Astrocyte of the spinal cord (primary cell): ENCODE data around the gene IL32.
"Not testable (repeated sequence)": the region's sequence is repeated elsewhere in the genome, so short reads cannot be mapped to it uniquely, and the experiment has no call there.

Experiments
- DNase-seq: peaks from one replicate; pipeline ENCODE4 v3.0.0; 2011; ENCODE audit warnings: low read depth, low spot score
- H3K4me3 ChIP-seq: 2 replicates; pipeline ENCODE4 v1.5.1; 2011; ENCODE audit warnings: low read depth, mild to moderate bottlenecking, low read length, moderate library complexity
- CTCF ChIP-seq: IDR thresholded peaks from 2 replicates; pipeline ENCODE4 v1.5.1; 2012; ENCODE audit warnings: low read depth, mild to moderate bottlenecking, low read length, inconsistent platforms
- in situ Hi-C: cut with HindIII; loops from 2 replicates; pipeline ENCODE4 v1.10.0; 2017; ENCODE audit warnings: low sequenced_read_pairs

The IL32 gene

GRCh38 chr16:3068487-3068886 lies 3.0 kb downstream of the IL32 start:
- DNase-seq: no peak
- H3K4me3 ChIP-seq: no peak overlapping the region
- TF ChIP-seq CTCF: no peak
- in situ Hi-C loops: no loop called here

GRCh38 chr16:3069146-3069545 lies 3.7 kb downstream of the IL32 start:
- in situ Hi-C loops, H3K4me3 ChIP-seq, DNase-seq: not testable (repeated sequence)

- no peak overlapping the region for H3K4me3 ChIP-seq
- DNase-seq: no peak
- in situ Hi-C loops: no loop called here
- no peak for TF ChIP-seq CTCF
These were observed 5.2 kb downstream of the IL32 start for GRCh38 chr16:3070608-3071111.

- no peak for DNase-seq
- in situ Hi-C loops: no loop called here
- TF ChIP-seq CTCF: no peak
- H3K4me3 ChIP-seq: no peak overlapping the region
These were observed 6.2 kb downstream of the IL32 start for GRCh38 chr16:3071655-3072054.

GRCh38 chr16:3072148-3072547 lies 6.7 kb downstream of the IL32 start:
- in situ Hi-C loops, DNase-seq, H3K4me3 ChIP-seq: not testable (repeated sequence)

GRCh38 chr16:3072576-3073263 lies 7.3 kb downstream of the IL32 start:
- H3K4me3 ChIP-seq, DNase-seq, in situ Hi-C loops: not testable (repeated sequence)

GRCh38 chr16:3073448-3073847 lies 8.0 kb downstream of the IL32 start:
- no peak for TF ChIP-seq CTCF
- H3K4me3 ChIP-seq: no peak overlapping the region
- no peak for DNase-seq
- in situ Hi-C loops: no loop called here

- TF ChIP-seq CTCF: no peak
- no peak for DNase-seq
- in situ Hi-C loops: no loop called here
- no peak overlapping the region for H3K4me3 ChIP-seq
These were observed 9.6 kb downstream of the IL32 start for GRCh38 chr16:3074860-3075522.
